Smooth muscle cell (in vitro differentiated cells): Measurements from ENCODE around the gene TBX4. TPM values are rescaled to one million over a fixed set of nuclear protein-coding genes. Genes with fewer than 3 reads are reported as not detected.

Source experiments
- DNase-seq: peaks from one replicate; lab custom pipeline; 2025; ENCODE audit not compliant: unreplicated experiment; lab: John Stamatoyannopoulos, UW
- H2AFZ ChIP-seq: fragments of 200-600 bp; sonication (generic); 2 replicates; pipeline ENCODE4 v1.6.0; 2016; ENCODE audit warnings: antibody characterized with exemption, low read depth, mild to moderate bottlenecking
- H3F3A ChIP-seq: fragments of 200-600 bp; sonication (generic); 2 replicates; pipeline ENCODE4 v1.6.0; 2017; ENCODE audit warnings: antibody characterized with exemption, low read depth
- H3K27ac ChIP-seq: fragments of 200-600 bp; sonication (generic); 2 replicates; pipeline ENCODE4 v1.5.1; 2016; ENCODE audit warnings: low read depth, mild to moderate bottlenecking
- H3K27me3 ChIP-seq: fragments of 200-600 bp; sonication (generic); 2 replicates; pipeline ENCODE4 v1.6.1; 2016; ENCODE audit warnings: low read depth, mild to moderate bottlenecking
- H3K36me3 ChIP-seq: fragments of 200-600 bp; sonication (generic); 2 replicates; pipeline ENCODE4 v1.5.1; 2016; ENCODE audit warnings: low read depth
- H3K4me1 ChIP-seq: fragments of 200-600 bp; sonication (generic); 2 replicates; pipeline ENCODE4 v1.5.1; 2016; ENCODE audit warnings: low read depth
- H3K4me2 ChIP-seq: fragments of 200-600 bp; sonication (generic); 2 replicates; pipeline ENCODE4 v1.6.0; 2016; ENCODE audit warnings: mild to moderate bottlenecking
- H3K4me3 ChIP-seq: fragments of 200-600 bp; sonication (generic); 2 replicates; pipeline ENCODE4 v1.5.1; 2016; ENCODE audit warnings: mild to moderate bottlenecking
- H3K79me2 ChIP-seq: fragments of 200-600 bp; sonication (generic); 2 replicates; pipeline ENCODE4 v1.6.0; 2016; ENCODE audit warnings: low read depth, mild to moderate bottlenecking
- H3K9ac ChIP-seq: fragments of 200-600 bp; sonication (generic); 2 replicates; pipeline ENCODE4 v1.6.0; 2016; ENCODE audit warnings: low read depth
- H3K9me3 ChIP-seq: fragments of 200-600 bp; sonication (generic); replicated peaks from 2 replicates; pipeline ENCODE4 v1.5.1; 2016; ENCODE audit warnings: low read depth
- H4K20me1 ChIP-seq: fragments of 200-600 bp; sonication (generic); 2 replicates; pipeline ENCODE4 v1.6.0; 2016; ENCODE audit warnings: low read depth
- WGBS: methylation state at CpG from one replicate; pipeline ENCODE4 v1.1.7; 2016; ENCODE audit warnings: low lambda C conversion rate; 5-methylcytosine and 5-hydroxymethylcytosine counted together
- polyA plus RNA-seq: library from polyadenylated mRNA; unstranded; fragments of >200 nt; fragmentation: Nextera tagmentation; extraction: Ambion mirVana; gene quantifications from 2 replicates; pipeline ENCODE4 v1.2.1, GENCODE V29; 2016
- total RNA-seq: library from RNA; depleted of rRNA; stranded (reverse); fragments of >200 nt; gene quantifications from 2 replicates; pipeline ENCODE4 v1.2.3, GENCODE V29; 2014
- TF ChIP-seq, protein P1 (sequence below): fragments of 200-600 bp; sonication (generic); IDR thresholded peaks from 2 replicates; pipeline ENCODE4 v1.5.1; 2017; ENCODE audit warnings: borderline replicate concordance, mild to moderate bottlenecking, antibody characterized with exemption; ENCODE audit not compliant: insufficient read depth, poor library complexity, severe bottlenecking

TBX4 gene
- total and polyA plus RNA-seq, 2 experiments from 2014 or later = 14.1 to 22.7 TPM

DNA sequence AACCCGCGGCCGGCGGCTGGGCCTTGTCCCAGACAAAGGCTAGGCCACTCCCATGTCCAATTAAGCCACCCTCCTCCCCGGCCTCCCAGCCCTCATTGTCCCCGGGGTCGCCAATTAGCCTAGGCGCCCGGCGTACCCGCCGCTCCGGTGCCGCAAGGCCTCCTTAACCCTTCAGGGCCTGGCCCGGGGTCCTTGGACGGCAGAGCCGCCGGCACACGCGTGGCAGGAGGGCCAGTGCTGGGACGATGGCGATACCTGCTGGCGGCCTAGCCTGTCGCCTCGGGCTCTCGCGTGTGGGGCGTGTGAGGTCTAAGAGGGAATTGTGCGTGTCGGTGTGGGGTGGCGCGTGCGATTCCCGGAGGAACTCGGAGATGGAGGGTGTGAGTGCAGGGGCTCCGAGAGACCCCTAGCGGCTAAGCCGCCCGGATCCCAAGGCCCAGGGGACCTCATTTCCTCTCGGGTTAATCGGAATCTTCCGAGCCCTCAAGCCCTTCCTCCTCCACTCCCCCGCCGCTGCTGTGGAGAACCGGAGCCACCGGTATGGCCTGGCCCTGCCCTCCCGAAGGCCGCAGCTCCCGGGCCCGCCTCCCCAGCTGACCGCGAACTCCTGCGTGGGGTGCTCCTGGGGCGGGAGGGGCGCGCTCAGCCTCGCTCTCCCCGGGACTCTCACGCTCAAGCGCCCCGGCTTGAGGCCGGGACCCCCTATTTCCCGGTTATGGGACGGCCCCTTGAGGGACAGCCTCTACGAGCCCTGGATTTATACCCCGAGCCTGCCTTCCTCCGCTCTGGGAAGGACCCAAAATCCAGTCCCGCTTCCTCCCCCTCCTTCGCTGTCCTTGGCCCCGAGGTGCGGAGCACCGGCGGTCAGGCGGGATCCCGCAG, 40.7 kb upstream of the TBX4 start:
- peak overlapping the region; percentile 71 for H3K27ac ChIP-seq
- peaks cover 12% of the 10 kb centered on the region for H3K4me1 ChIP-seq
- H4K20me1 ChIP-seq = peaks cover 21% of the 10 kb centered on the region
- peaks cover 31% of the 10 kb centered on the region for H3F3A ChIP-seq
- peaks cover 10% of the 10 kb centered on the region for H3K79me2 ChIP-seq
- no peaks in the 10 kb centered on the region for H3K9me3 ChIP-seq
- peak overlapping the region; percentile 89 for H3K4me2 ChIP-seq
- no peak for DNase-seq
- H3K9ac ChIP-seq = peak overlapping the region; percentile 63
- WGBS = 2% methylated on average over 64 of the region's 75 CpGs
- no peaks in the 10 kb centered on the region for H3K27me3 ChIP-seq
- peak overlapping the region; percentile 82 for H3K4me3 ChIP-seq
- TF ChIP-seq, protein P1, sequence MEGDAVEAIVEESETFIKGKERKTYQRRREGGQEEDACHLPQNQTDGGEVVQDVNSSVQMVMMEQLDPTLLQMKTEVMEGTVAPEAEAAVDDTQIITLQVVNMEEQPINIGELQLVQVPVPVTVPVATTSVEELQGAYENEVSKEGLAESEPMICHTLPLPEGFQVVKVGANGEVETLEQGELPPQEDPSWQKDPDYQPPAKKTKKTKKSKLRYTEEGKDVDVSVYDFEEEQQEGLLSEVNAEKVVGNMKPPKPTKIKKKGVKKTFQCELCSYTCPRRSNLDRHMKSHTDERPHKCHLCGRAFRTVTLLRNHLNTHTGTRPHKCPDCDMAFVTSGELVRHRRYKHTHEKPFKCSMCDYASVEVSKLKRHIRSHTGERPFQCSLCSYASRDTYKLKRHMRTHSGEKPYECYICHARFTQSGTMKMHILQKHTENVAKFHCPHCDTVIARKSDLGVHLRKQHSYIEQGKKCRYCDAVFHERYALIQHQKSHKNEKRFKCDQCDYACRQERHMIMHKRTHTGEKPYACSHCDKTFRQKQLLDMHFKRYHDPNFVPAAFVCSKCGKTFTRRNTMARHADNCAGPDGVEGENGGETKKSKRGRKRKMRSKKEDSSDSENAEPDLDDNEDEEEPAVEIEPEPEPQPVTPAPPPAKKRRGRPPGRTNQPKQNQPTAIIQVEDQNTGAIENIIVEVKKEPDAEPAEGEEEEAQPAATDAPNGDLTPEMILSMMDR = peak; percentile 24
- H3K36me3 ChIP-seq = no peaks in the 10 kb centered on the region
- peak overlapping the region; percentile 89 for H2AFZ ChIP-seq

DNA sequence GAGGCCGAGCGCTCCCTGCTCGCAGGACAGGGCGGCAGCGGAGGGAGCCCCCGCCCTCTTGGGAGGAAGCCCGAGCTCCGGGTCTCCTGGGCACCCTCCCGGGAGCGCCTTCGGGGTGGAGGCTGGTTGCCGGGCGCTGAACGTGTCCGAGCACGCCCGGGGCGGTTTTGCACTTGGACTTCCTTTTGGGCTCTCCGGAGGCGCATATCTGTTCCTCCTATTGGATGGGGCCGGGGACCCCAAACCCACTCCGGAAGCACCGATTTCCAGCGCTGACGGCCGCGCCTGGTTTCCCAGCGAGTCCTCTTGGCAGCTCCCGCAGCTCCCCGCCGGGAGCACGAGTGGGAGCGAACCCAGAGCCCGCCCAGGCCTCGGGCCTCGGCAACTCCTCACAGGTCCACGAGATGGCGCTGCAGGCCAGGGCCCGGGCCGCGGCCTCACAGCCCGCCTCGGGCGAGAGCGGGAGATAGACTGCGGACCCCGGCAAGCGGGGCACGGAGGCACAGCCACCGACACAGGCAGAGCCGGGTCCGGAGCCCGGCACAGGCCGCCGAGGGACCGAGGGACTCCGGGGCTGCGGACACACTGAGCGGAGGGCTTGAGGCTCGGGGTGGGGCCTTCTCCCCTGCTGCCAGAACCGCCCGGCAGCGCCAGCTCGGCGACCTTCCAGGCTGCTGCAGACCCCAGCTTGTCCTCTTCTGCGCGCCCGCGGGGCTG, 39.9 kb upstream of the TBX4 start:
- no peaks in the 10 kb centered on the region for H3K36me3 ChIP-seq
- H3K4me2 ChIP-seq = peak overlapping the region; percentile 89
- WGBS = under 1% methylated on average over 62 of the region's 69 CpGs
- peak overlapping the region; percentile 63 for H3K9ac ChIP-seq
- H4K20me1 ChIP-seq = peaks cover 13% of the 10 kb centered on the region
- peak overlapping the region; percentile 82 for H3K4me3 ChIP-seq
- peak overlapping the region; percentile 89 for H2AFZ ChIP-seq
- peak overlapping the region; percentile 71 for H3K27ac ChIP-seq
- H3K79me2 ChIP-seq = peaks cover 5% of the 10 kb centered on the region
- DNase-seq = peak; percentile 87
- H3K9me3 ChIP-seq = no peaks in the 10 kb centered on the region
- H3K4me1 ChIP-seq = peaks cover 12% of the 10 kb centered on the region
- TF ChIP-seq, protein P1 = peak; percentile 99
- no peaks in the 10 kb centered on the region for H3K27me3 ChIP-seq
- peaks cover 23% of the 10 kb centered on the region for H3F3A ChIP-seq

DNA sequence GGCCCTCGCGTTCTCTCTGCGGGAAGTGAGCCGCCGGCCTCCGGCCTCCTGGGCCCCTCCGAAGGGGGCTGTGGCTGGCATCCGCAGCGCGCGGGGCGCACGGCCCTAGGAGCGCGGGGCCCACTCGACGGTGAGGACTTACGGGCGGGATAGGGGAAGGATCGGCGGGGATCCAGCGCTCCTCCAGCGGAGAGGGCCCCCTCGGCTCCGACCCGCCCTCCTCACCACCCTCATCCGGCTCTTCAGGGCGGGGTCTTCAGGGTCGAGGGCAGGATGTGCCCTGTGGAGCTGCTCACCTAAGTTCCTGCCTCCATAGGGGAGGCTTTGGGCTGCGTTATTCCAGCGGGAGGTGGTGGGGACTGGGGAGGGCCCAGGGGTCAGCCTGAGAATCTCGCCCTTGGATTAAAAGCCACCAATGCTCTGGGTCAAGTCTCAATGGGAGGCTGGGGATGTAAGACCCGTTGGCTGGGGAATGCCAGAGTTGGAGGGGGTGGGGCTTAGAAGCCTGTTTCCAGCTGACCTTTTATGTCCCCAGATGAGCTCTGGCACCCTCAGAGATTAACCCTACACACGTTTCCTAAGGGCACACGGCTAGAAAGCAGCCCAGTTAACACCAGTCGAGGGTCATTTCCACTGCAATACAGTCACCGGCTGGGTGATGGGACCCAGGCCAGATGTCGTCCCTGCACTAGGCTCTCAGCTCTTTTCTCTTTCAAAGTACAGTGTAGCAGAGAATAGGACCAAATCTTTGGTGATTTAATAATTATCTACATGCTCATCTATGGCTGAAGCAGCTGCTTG, 39.2 kb upstream of the TBX4 start:
- Histone ChIP-seq H3K4me2 (peak overlapping the region; percentile 89), H3K9ac (peak overlapping the region; percentile 63), H3K27me3 (no peaks in the 10 kb centered on the region), H3K36me3 (no peaks in the 10 kb centered on the region), H3K4me1 (peaks cover 12% of the 10 kb centered on the region), H4K20me1 (peaks cover 7% of the 10 kb centered on the region), H3K27ac (peak overlapping the region; percentile 71), H3K4me3 (peak overlapping the region; percentile 82), H2AFZ (peak overlapping the region; percentile 89), H3K79me2 (peaks cover 4% of the 10 kb centered on the region), H3F3A (peaks cover 23% of the 10 kb centered on the region), H3K9me3 (no peaks in the 10 kb centered on the region)
- no peak for DNase-seq
- TF ChIP-seq, protein P1 = no peak
- 5% methylated on average over 31 of the region's 38 CpGs for WGBS
